ENCODE results near the gene CTPS2.
"Not testable (repeated sequence)": the region's sequence is repeated elsewhere in the genome, so short reads cannot be mapped to it uniquely, and the experiment has no call there.

The CTPS2 gene

GRCh38 chrX:16579517-16579916, 133.0 kb downstream of the CTPS2 start:
- Histone ChIP-seq H3K4me3 (ENCODE audit: low read depth in 1 of 2, low read length in 2 of 2) (no peak overlapping the region), H3K9me3 (ENCODE audit: control insufficient read depth in 1 of 2, low read length in 2 of 2) (no peaks in the 10 kb centered on the region), H3K36me3 (ENCODE audit: control insufficient read depth in 1 of 2, insufficient read depth in 2 of 2, low read length in 2 of 2) (no peaks in the 10 kb centered on the region), H3K27me3 (ENCODE audit: control insufficient read depth in 1 of 2, insufficient read depth in 2 of 2, low read length in 2 of 2) (no peaks in the 10 kb centered on the region), H3K27ac (ENCODE audit: low read depth, low read length) (no peak overlapping the region), H3K4me1 (ENCODE audit: control insufficient read depth in 1 of 2, insufficient read depth in 2 of 2, low read length in 2 of 2) (no peaks in the 10 kb centered on the region), H3K9ac (ENCODE audit: low read depth in 1 of 2, low read length in 2 of 2) (no peak overlapping the region)

- no peaks in the 10 kb centered on the region for H3K9me3 ChIP-seq (ENCODE audit: control insufficient read depth in 1 of 2, low read length in 2 of 2)
- H3K27ac ChIP-seq (ENCODE audit: low read depth, low read length) = no peak overlapping the region
- H3K27me3 ChIP-seq (ENCODE audit: control insufficient read depth in 1 of 2, insufficient read depth in 2 of 2, low read length in 2 of 2) = no peaks in the 10 kb centered on the region
- no peaks in the 10 kb centered on the region for H3K4me1 ChIP-seq (ENCODE audit: control insufficient read depth in 1 of 2, insufficient read depth in 2 of 2, low read length in 2 of 2)
- no peaks in the 10 kb centered on the region for H3K36me3 ChIP-seq (ENCODE audit: control insufficient read depth in 1 of 2, insufficient read depth in 2 of 2, low read length in 2 of 2)
- no peak overlapping the region for H3K4me3 ChIP-seq (ENCODE audit: low read depth in 1 of 2, low read length in 2 of 2)
- no peak overlapping the region for H3K9ac ChIP-seq (ENCODE audit: low read depth in 1 of 2, low read length in 2 of 2)
Observed at GRCh38 chrX:16578218-16578617, 134.3 kb downstream of the CTPS2 start.

- Histone ChIP-seq H3K9me3 (ENCODE audit: control insufficient read depth in 1 of 2, low read length in 2 of 2) (no peaks in the 10 kb centered on the region), H3K4me1 (ENCODE audit: control insufficient read depth in 1 of 2, insufficient read depth in 2 of 2, low read length in 2 of 2) (no peaks in the 10 kb centered on the region), H3K9ac (ENCODE audit: low read depth in 1 of 2, low read length in 2 of 2) (no peak overlapping the region), H3K4me3 (ENCODE audit: low read depth in 1 of 2, low read length in 2 of 2) (no peak overlapping the region), H3K36me3 (ENCODE audit: control insufficient read depth in 1 of 2, insufficient read depth in 2 of 2, low read length in 2 of 2) (no peaks in the 10 kb centered on the region), H3K27me3 (ENCODE audit: control insufficient read depth in 1 of 2, insufficient read depth in 2 of 2, low read length in 2 of 2) (no peaks in the 10 kb centered on the region), H3K27ac (ENCODE audit: low read depth, low read length) (no peak overlapping the region)
Observed at GRCh38 chrX:16577483-16578029, 134.9 kb downstream of the CTPS2 start.

GRCh38 chrX:16575388-16575787, 137.1 kb downstream of the CTPS2 start:
- not testable (repeated sequence) for H3K27ac ChIP-seq (ENCODE audit: low read depth, low read length); H3K27me3 ChIP-seq (ENCODE audit: control insufficient read depth in 1 of 2, insufficient read depth in 2 of 2, low read length in 2 of 2); H3K4me1 ChIP-seq (ENCODE audit: control insufficient read depth in 1 of 2, insufficient read depth in 2 of 2, low read length in 2 of 2); H3K9ac ChIP-seq (ENCODE audit: low read depth in 1 of 2, low read length in 2 of 2); H3K4me3 ChIP-seq (ENCODE audit: low read depth in 1 of 2, low read length in 2 of 2); H3K36me3 ChIP-seq (ENCODE audit: control insufficient read depth in 1 of 2, insufficient read depth in 2 of 2, low read length in 2 of 2); H3K9me3 ChIP-seq (ENCODE audit: control insufficient read depth in 1 of 2, low read length in 2 of 2)

- Histone ChIP-seq H3K27ac (ENCODE audit: low read depth, low read length) (no peak overlapping the region), H3K27me3 (ENCODE audit: control insufficient read depth in 1 of 2, insufficient read depth in 2 of 2, low read length in 2 of 2) (no peaks in the 10 kb centered on the region), H3K9ac (ENCODE audit: low read depth in 1 of 2, low read length in 2 of 2) (no peak overlapping the region), H3K9me3 (ENCODE audit: control insufficient read depth in 1 of 2, low read length in 2 of 2) (no peaks in the 10 kb centered on the region), H3K4me3 (ENCODE audit: low read depth in 1 of 2, low read length in 2 of 2) (no peak overlapping the region), H3K4me1 (ENCODE audit: control insufficient read depth in 1 of 2, insufficient read depth in 2 of 2, low read length in 2 of 2) (no peaks in the 10 kb centered on the region), H3K36me3 (ENCODE audit: control insufficient read depth in 1 of 2, insufficient read depth in 2 of 2, low read length in 2 of 2) (no peaks in the 10 kb centered on the region)
Observed at GRCh38 chrX:16573781-16574180, 138.7 kb downstream of the CTPS2 start.

- Histone ChIP-seq H3K4me3 (ENCODE audit: low read depth in 1 of 2, low read length in 2 of 2) (no peak overlapping the region), H3K9ac (ENCODE audit: low read depth in 1 of 2, low read length in 2 of 2) (no peak overlapping the region), H3K27me3 (ENCODE audit: control insufficient read depth in 1 of 2, insufficient read depth in 2 of 2, low read length in 2 of 2) (no peaks in the 10 kb centered on the region), H3K9me3 (ENCODE audit: control insufficient read depth in 1 of 2, low read length in 2 of 2) (no peaks in the 10 kb centered on the region), H3K36me3 (ENCODE audit: control insufficient read depth in 1 of 2, insufficient read depth in 2 of 2, low read length in 2 of 2) (no peaks in the 10 kb centered on the region), H3K27ac (ENCODE audit: low read depth, low read length) (no peak overlapping the region), H3K4me1 (ENCODE audit: control insufficient read depth in 1 of 2, insufficient read depth in 2 of 2, low read length in 2 of 2) (no peaks in the 10 kb centered on the region)
Observed at GRCh38 chrX:16567681-16568080, 144.8 kb downstream of the CTPS2 start.

GRCh38 chrX:16566571-16566970, 145.9 kb downstream of the CTPS2 start:
- Histone ChIP-seq H3K27ac (ENCODE audit: low read depth, low read length) (no peak overlapping the region), H3K4me1 (ENCODE audit: control insufficient read depth in 1 of 2, insufficient read depth in 2 of 2, low read length in 2 of 2) (no peaks in the 10 kb centered on the region), H3K9me3 (ENCODE audit: control insufficient read depth in 1 of 2, low read length in 2 of 2) (no peaks in the 10 kb centered on the region), H3K9ac (ENCODE audit: low read depth in 1 of 2, low read length in 2 of 2) (no peak overlapping the region), H3K36me3 (ENCODE audit: control insufficient read depth in 1 of 2, insufficient read depth in 2 of 2, low read length in 2 of 2) (no peaks in the 10 kb centered on the region), H3K4me3 (ENCODE audit: low read depth in 1 of 2, low read length in 2 of 2) (no peak overlapping the region), H3K27me3 (ENCODE audit: control insufficient read depth in 1 of 2, insufficient read depth in 2 of 2, low read length in 2 of 2) (no peaks in the 10 kb centered on the region)

- Histone ChIP-seq H3K4me3 (ENCODE audit: low read depth in 1 of 2, low read length in 2 of 2) (no peak overlapping the region), H3K4me1 (ENCODE audit: control insufficient read depth in 1 of 2, insufficient read depth in 2 of 2, low read length in 2 of 2) (no peaks in the 10 kb centered on the region), H3K36me3 (ENCODE audit: control insufficient read depth in 1 of 2, insufficient read depth in 2 of 2, low read length in 2 of 2) (no peaks in the 10 kb centered on the region), H3K27ac (ENCODE audit: low read depth, low read length) (no peak overlapping the region), H3K9ac (ENCODE audit: low read depth in 1 of 2, low read length in 2 of 2) (no peak overlapping the region), H3K9me3 (ENCODE audit: control insufficient read depth in 1 of 2, low read length in 2 of 2) (no peaks in the 10 kb centered on the region), H3K27me3 (ENCODE audit: control insufficient read depth in 1 of 2, insufficient read depth in 2 of 2, low read length in 2 of 2) (no peaks in the 10 kb centered on the region)
Observed at GRCh38 chrX:16560173-16560572, 152.3 kb downstream of the CTPS2 start.

GRCh38 chrX:16559206-16559619, 153.3 kb downstream of the CTPS2 start:
- H3K27ac ChIP-seq (ENCODE audit: low read depth, low read length) = no peak overlapping the region
- H3K9me3 ChIP-seq (ENCODE audit: control insufficient read depth in 1 of 2, low read length in 2 of 2) = no peaks in the 10 kb centered on the region
- H3K27me3 ChIP-seq (ENCODE audit: control insufficient read depth in 1 of 2, insufficient read depth in 2 of 2, low read length in 2 of 2) = no peaks in the 10 kb centered on the region
- no peak overlapping the region for H3K4me3 ChIP-seq (ENCODE audit: low read depth in 1 of 2, low read length in 2 of 2)
- no peaks in the 10 kb centered on the region for H3K36me3 ChIP-seq (ENCODE audit: control insufficient read depth in 1 of 2, insufficient read depth in 2 of 2, low read length in 2 of 2)
- H3K4me1 ChIP-seq (ENCODE audit: control insufficient read depth in 1 of 2, insufficient read depth in 2 of 2, low read length in 2 of 2) = no peaks in the 10 kb centered on the region
- H3K9ac ChIP-seq (ENCODE audit: low read depth in 1 of 2, low read length in 2 of 2) = no peak overlapping the region

- Histone ChIP-seq H3K9me3 (ENCODE audit: control insufficient read depth in 1 of 2, low read length in 2 of 2) (no peaks in the 10 kb centered on the region), H3K27ac (ENCODE audit: low read depth, low read length) (no peak overlapping the region), H3K4me1 (ENCODE audit: control insufficient read depth in 1 of 2, insufficient read depth in 2 of 2, low read length in 2 of 2) (no peaks in the 10 kb centered on the region), H3K36me3 (ENCODE audit: control insufficient read depth in 1 of 2, insufficient read depth in 2 of 2, low read length in 2 of 2) (no peaks in the 10 kb centered on the region), H3K4me3 (ENCODE audit: low read depth in 1 of 2, low read length in 2 of 2) (no peak overlapping the region), H3K9ac (ENCODE audit: low read depth in 1 of 2, low read length in 2 of 2) (no peak overlapping the region), H3K27me3 (ENCODE audit: control insufficient read depth in 1 of 2, insufficient read depth in 2 of 2, low read length in 2 of 2) (no peaks in the 10 kb centered on the region)
Observed at GRCh38 chrX:16558489-16558888, 154.0 kb downstream of the CTPS2 start.

GRCh38 chrX:16552546-16552945, 159.9 kb downstream of the CTPS2 start:
- H3K9me3 ChIP-seq (ENCODE audit: control insufficient read depth in 1 of 2, low read length in 2 of 2) = no peaks in the 10 kb centered on the region
- H3K4me1 ChIP-seq (ENCODE audit: control insufficient read depth in 1 of 2, insufficient read depth in 2 of 2, low read length in 2 of 2) = no peaks in the 10 kb centered on the region
- no peaks in the 10 kb centered on the region for H3K27me3 ChIP-seq (ENCODE audit: control insufficient read depth in 1 of 2, insufficient read depth in 2 of 2, low read length in 2 of 2)

More at GRCh38 chrX:16552546-16552945, 159.9 kb downstream of the CTPS2 start:
- Histone ChIP-seq H3K27ac (ENCODE audit: low read depth, low read length) (no peak overlapping the region), H3K4me3 (ENCODE audit: low read depth in 1 of 2, low read length in 2 of 2) (no peak overlapping the region), H3K9ac (ENCODE audit: low read depth in 1 of 2, low read length in 2 of 2) (no peak overlapping the region), H3K36me3 (ENCODE audit: control insufficient read depth in 1 of 2, insufficient read depth in 2 of 2, low read length in 2 of 2) (no peaks in the 10 kb centered on the region)
